BLaER1 (cell line): ENCODE data around the gene EPN2.

Source experiments
- H3K27ac ChIP-seq: shearing (Covaris generic); formaldehyde crosslinking; 2 replicates; pipeline ENCODE4 v1.8.1; 2022
- H3K27me3 ChIP-seq: shearing (Covaris generic); formaldehyde crosslinking; 2 replicates; pipeline ENCODE4 v1.8.1; 2022
- H3K36me3 ChIP-seq: shearing (Covaris generic); formaldehyde crosslinking; 2 replicates; pipeline ENCODE4 v1.8.1; 2022
- H3K4me1 ChIP-seq: shearing (Covaris generic); formaldehyde crosslinking; 2 replicates; pipeline ENCODE4 v1.8.1; 2022
- H3K4me2 ChIP-seq: shearing (Covaris generic); formaldehyde crosslinking; 2 replicates; pipeline ENCODE4 v1.8.1; 2022
- H3K4me3 ChIP-seq: shearing (Covaris generic); formaldehyde crosslinking; 2 replicates; pipeline ENCODE4 v1.8.1; 2022
- H3K9ac ChIP-seq: shearing (Covaris generic); formaldehyde crosslinking; 2 replicates; pipeline ENCODE4 v1.8.1; 2022
- H3K9me3 ChIP-seq: shearing (Covaris generic); formaldehyde crosslinking; 2 replicates; pipeline ENCODE4 v1.8.1; 2022
- H4K20me1 ChIP-seq: shearing (Covaris generic); formaldehyde crosslinking; 2 replicates; pipeline ENCODE4 v1.8.1; 2022
- Cebpa-rat ChIP-seq: shearing (Covaris generic); IDR thresholded peaks from 2 replicates; pipeline ENCODE4 v1.8.1; 2022

EPN2 gene

DNA sequence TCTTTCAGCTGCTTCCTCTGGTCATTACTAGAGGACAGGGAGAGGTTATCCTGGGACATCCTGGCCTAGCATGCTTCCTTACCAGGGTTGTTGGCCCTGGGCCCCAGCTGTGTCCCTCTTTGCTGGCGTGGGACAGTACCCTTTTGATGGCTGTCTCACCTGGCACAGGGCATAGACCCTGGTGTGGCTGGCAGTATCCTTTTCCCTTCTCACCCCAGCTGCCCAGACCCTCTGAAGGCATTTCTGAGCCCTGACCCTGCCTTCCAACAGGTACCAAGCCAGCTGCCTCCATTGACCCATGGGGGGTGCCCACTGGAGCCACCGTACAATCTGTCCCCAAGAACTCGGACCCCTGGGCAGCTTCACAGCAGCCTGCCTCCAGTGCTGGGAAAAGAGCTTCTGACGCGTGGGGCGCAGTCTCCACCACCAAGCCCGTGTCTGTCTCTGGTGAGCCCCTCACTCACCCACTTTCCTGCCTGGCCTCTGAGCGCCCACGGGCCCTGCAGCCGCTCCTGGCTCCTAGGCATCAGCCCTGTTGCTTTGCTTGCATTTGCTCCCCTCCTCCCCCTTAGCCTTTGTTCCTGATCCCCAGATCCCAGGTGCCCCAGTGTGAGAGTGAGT is 91.4 kb downstream of the EPN2 start:
- Histone ChIP-seq H4K20me1 (peaks cover 20% of the 10 kb centered on the region; the same call in 1 of the 2 replicates), H3K9ac (no peak overlapping the region), H3K4me2 (no peak overlapping the region), H3K4me3 (no peak overlapping the region), H3K36me3 (no peaks in the 10 kb centered on the region), H3K4me1 (no peaks in the 10 kb centered on the region), H3K9me3 (peaks cover 10% of the 10 kb centered on the region), H3K27me3 (peaks cover 3% of the 10 kb centered on the region; the same call in 1 of the 2 replicates), H3K27ac (no peak overlapping the region)
- TF ChIP-seq Cebpa-rat, result no peak

DNA sequence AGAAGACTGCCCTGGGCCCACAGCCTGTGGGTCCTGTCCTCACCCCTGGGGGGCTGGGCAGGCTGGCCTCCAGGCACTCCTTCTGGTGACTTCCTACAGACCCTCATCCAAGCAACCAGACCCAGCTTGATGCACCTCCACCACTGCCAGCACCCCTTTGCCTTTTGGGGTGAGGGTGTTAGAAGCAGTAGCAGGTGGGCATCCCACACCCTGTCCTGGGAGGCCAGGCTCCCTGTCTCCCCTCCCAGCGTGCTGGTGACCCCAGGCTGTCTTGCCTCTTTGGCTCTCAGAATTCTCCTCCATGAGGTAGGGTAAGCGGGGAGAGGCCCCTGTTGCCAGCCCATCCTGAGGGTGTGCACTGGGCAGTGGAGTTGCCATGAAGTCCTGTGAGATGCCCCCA is 92.0 kb downstream of the EPN2 start:
- H3K27ac ChIP-seq, result no peak overlapping the region
- TF ChIP-seq Cebpa-rat, result no peak
- no peaks in the 10 kb centered on the region for H3K36me3 ChIP-seq
- H3K4me2 ChIP-seq, result no peak overlapping the region
- H3K4me1 ChIP-seq, result no peaks in the 10 kb centered on the region
- peaks cover 7% of the 10 kb centered on the region; the same call in 1 of the 2 replicates for H3K27me3 ChIP-seq
- peaks cover 10% of the 10 kb centered on the region for H3K9me3 ChIP-seq
- no peak overlapping the region for H3K4me3 ChIP-seq
- H3K9ac ChIP-seq, result no peak overlapping the region
- peaks cover 25% of the 10 kb centered on the region; the same call in 1 of the 2 replicates for H4K20me1 ChIP-seq

DNA sequence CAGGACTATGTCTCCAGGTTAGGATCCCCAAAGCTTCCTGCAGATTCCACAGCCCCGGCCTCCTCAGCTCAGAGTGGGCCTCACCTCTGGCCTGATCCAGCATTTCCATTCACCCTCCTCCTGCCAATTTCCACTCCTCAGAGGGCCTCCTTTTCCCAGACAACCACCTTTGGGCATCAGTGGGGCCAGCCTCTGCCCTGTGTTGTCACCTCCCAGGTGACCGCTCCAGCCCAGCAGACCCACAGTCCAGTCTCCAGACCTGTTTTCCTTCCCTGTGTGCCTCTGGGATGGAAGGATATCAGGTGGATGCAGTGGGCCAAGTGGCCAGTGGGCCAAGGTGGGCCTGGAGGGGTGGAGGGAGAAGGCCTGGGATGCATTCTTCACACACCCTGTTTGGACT is 92.7 kb downstream of the EPN2 start:
- no peak for TF ChIP-seq Cebpa-rat
- Histone ChIP-seq H3K4me3 (no peak overlapping the region), H3K27me3 (peaks cover 7% of the 10 kb centered on the region; the same call in 1 of the 2 replicates), H3K9me3 (peaks cover 8% of the 10 kb centered on the region), H3K4me1 (no peaks in the 10 kb centered on the region), H3K9ac (no peak overlapping the region), H3K36me3 (no peaks in the 10 kb centered on the region), H3K27ac (no peak overlapping the region), H4K20me1 (peaks cover 29% of the 10 kb centered on the region; the same call in 1 of the 2 replicates), H3K4me2 (no peak overlapping the region)

GRCh38 chr17:19330271-19330670 is 93.1 kb downstream of the EPN2 start:
- TF ChIP-seq Cebpa-rat, result no peak
- Histone ChIP-seq H3K36me3 (no peaks in the 10 kb centered on the region), H3K27me3 (peaks cover 7% of the 10 kb centered on the region; the same call in 1 of the 2 replicates), H3K4me3 (no peak overlapping the region), H3K27ac (no peak overlapping the region), H4K20me1 (peaks cover 30% of the 10 kb centered on the region; the same call in 1 of the 2 replicates), H3K4me1 (no peaks in the 10 kb centered on the region), H3K9me3 (peaks cover 3% of the 10 kb centered on the region), H3K9ac (no peak overlapping the region), H3K4me2 (no peak overlapping the region)

DNA sequence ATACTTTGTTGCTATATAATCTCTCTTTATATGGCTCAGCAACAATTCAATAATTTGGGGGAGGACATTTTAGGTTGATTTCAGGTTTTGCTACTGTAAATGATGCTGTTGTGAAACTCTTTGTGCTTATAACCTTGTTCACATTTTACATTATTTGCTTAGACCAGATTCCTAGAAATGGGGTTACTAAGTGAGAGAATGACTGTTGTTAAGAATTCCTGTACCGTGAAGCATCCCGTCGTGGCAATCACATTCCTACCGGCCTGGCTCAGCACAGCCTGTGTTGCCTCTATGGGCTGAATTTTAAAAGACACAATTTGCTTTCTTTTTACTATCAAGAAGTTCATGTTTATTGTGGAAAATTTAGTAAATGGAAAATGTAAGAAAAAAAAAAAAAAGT is 94.0 kb downstream of the EPN2 start:
- Histone ChIP-seq H3K36me3 (no peaks in the 10 kb centered on the region), H3K9ac (no peak overlapping the region)
- TF ChIP-seq Cebpa-rat, result no peak

GRCh38 chr17:19331543-19332245 is 94.5 kb downstream of the EPN2 start:
- Histone ChIP-seq H3K27ac (no peak overlapping the region), H3K27me3 (peaks cover 7% of the 10 kb centered on the region; the same call in 1 of the 2 replicates), H3K4me3 (no peak overlapping the region), H3K4me2 (no peak overlapping the region), H3K4me1 (no peaks in the 10 kb centered on the region), H4K20me1 (peaks cover 41% of the 10 kb centered on the region; the same call in 1 of the 2 replicates), H3K9me3 (no peaks in the 10 kb centered on the region), H3K36me3 (no peaks in the 10 kb centered on the region), H3K9ac (no peak overlapping the region)
- TF ChIP-seq Cebpa-rat, result no peak

More for the DNA sequence above, 94.0 kb downstream of the EPN2 start:
- H3K4me3 ChIP-seq, result no peak overlapping the region
- H3K4me1 ChIP-seq, result no peaks in the 10 kb centered on the region
- no peak overlapping the region for H3K27ac ChIP-seq
- H3K27me3 ChIP-seq, result peaks cover 7% of the 10 kb centered on the region; the same call in 1 of the 2 replicates
- peaks cover 38% of the 10 kb centered on the region; the same call in 1 of the 2 replicates for H4K20me1 ChIP-seq
- H3K4me2 ChIP-seq, result no peak overlapping the region
- H3K9me3 ChIP-seq, result no peaks in the 10 kb centered on the region; the same call in 1 of the 2 replicates

- peaks cover 14% of the 10 kb centered on the region; the same call in 1 of the 2 replicates for H3K27me3 ChIP-seq
- H3K9ac ChIP-seq, result no peak overlapping the region
- H3K4me1 ChIP-seq, result no peaks in the 10 kb centered on the region
- no peaks in the 10 kb centered on the region for H3K9me3 ChIP-seq
- no peak overlapping the region for H3K27ac ChIP-seq
- H3K4me3 ChIP-seq, result no peak overlapping the region
- H3K4me2 ChIP-seq, result no peak overlapping the region
- TF ChIP-seq Cebpa-rat, result no peak
- no peaks in the 10 kb centered on the region for H3K36me3 ChIP-seq
- peaks cover 48% of the 10 kb centered on the region; the same call in 1 of the 2 replicates for H4K20me1 ChIP-seq
Observed at GRCh38 chr17:19332371-19333131, 95.4 kb downstream of the EPN2 start.

DNA sequence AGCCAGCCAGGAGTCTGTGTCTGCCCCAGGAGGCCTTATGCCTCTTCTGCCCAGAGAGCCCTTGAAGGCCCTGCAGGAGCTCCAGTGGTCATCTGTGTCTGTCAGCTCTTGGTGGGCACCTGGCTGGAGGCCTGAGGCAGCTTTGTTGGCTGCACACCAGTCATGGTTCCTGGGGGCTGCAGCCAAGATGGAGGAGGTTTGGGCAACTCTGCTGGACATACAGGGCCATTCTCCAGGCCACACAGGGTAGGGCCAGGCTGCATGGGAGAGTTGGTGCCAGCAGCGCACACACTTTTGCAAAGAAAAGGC is 95.9 kb downstream of the EPN2 start:
- H3K27ac ChIP-seq, result no peak overlapping the region
- H3K9me3 ChIP-seq, result no peaks in the 10 kb centered on the region
- H3K36me3 ChIP-seq, result no peaks in the 10 kb centered on the region
- TF ChIP-seq Cebpa-rat, result no peak
- peaks cover 48% of the 10 kb centered on the region; the same call in 1 of the 2 replicates for H4K20me1 ChIP-seq
- no peak overlapping the region for H3K4me3 ChIP-seq
- no peak overlapping the region for H3K4me2 ChIP-seq
- H3K9ac ChIP-seq, result no peak overlapping the region
- H3K4me1 ChIP-seq, result no peaks in the 10 kb centered on the region
- H3K27me3 ChIP-seq, result peaks cover 14% of the 10 kb centered on the region; the same call in 1 of the 2 replicates

- Histone ChIP-seq H3K4me2 (no peak overlapping the region), H3K4me1 (no peaks in the 10 kb centered on the region), H4K20me1 (peaks cover 41% of the 10 kb centered on the region; the same call in 1 of the 2 replicates), H3K4me3 (no peak overlapping the region), H3K27ac (no peak overlapping the region), H3K27me3 (peaks cover 14% of the 10 kb centered on the region; the same call in 1 of the 2 replicates), H3K36me3 (no peaks in the 10 kb centered on the region), H3K9me3 (no peaks in the 10 kb centered on the region), H3K9ac (no peak overlapping the region)
- no peak for TF ChIP-seq Cebpa-rat
Observed at GRCh38 chr17:19333736-19334290, 96.6 kb downstream of the EPN2 start.
